ENCODE measurements around the gene FAM32A.

DNA sequence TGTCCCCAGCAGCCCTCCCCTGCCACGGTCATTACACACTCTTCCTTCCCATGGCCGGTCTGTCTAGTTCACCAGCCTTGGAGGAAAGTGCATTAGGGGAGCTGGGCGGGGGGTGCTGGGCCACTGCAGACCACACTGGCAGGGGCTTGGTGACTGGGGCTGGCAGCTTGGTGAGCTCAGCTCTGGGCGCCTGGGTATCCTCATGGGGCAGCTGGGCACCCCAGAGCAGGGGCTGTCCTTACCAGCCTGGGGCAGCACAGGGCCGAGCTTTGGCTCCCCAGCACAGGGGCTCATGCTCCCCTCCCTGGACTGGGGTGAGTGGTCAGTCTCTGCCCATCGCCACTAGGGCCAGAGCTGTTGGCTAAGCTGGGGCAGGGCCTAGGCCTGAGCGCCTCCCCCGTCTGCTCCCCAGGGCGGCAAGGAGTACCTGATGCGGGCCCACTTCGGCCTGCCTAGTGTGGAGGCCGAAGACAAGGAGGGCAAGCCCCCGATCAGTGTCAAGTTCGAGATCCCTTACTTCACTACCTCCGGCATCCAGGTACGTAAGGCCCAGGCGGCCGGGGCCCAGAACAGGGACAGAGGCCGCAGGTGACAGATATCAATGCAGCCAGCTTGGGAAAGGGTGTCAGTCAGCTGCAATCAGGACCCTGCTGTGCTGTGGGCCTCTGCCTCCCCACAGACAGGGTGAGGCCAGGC, 48.0 kb downstream of the FAM32A start:
- TF ChIP-seq CTCF (IDR thresholded peaks at IDR 0.05; ENCODE audit: low read depth, low read length) (no peak), EZH2phosphoT487 (IDR thresholded peaks at IDR 0.05; ENCODE audit: low read depth) (no peak)
